ENCODE measurements around the gene EBLN1. TPM values are rescaled to one million over a fixed set of nuclear protein-coding genes. Genes with fewer than 3 reads are reported as not detected.

EBLN1 gene
- total and polyA plus RNA-seq, 4 experiments from 2014 or later: not detected

DNA sequence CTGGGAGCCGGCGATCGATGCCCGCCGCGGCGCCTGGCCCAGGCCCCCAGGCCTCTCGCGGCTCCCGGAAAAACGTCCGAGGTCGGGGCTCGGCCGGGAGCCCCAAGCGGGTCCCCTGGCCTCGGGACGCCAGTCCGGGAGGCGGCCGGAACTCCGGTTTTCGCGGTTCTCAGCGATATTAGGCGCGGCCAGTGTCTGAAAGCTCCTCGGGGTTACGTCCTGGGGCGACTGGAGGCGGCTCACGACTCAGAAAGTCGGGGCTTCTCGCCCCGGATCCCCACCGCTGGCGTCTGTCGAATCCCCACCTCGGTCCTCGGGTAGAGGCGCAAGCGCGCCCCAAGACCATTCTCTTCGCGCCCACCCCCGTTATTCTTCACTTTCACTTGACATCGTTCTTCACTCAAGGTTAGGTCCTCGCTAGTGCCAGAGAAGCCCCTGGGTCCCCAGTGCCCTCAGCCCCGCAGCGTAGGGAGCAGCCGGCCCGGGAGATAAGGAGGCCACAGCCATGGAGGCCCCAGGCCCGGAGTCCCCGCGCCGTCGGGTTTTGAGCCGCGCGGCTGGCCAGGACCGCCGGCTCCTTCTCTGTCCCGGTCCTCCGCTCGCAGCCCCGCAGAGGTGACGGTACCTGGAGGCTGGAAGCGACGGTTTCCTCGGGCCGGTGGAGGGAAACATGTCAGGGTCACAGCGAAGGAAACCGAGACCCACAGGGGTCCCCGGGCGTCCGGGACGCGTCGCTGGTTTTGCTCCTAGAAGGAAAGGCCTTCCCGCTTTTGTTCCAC lies 35.2 kb upstream of the EBLN1 start:
- H3K27me3 Mint-ChIP-seq: peaks cover 0 to 2% of the 10 kb centered on the region in 2 donors
- H3K4me3 Mint-ChIP-seq: peak overlapping the region; percentile 91 to 94 (median 93)
- H3K27me3 ChIP-seq (ENCODE audit: insufficient read depth, low read length): no peaks in the 10 kb centered on the region
- ChIA-PET POLR2A (ENCODE audit: partially characterized antibody) (interaction anchor here (1.0 to 5.6 kb wide), 16 partner anchors 11 to 359 kb away, joined by 3 to 66 read pairs (median 5); partner anchors contain the start of gene COMMD3), CTCF (ENCODE audit: partially characterized antibody) (interaction anchor here (1.2 to 2.6 kb wide), 4 partner anchors 12 to 87 kb away, joined by 3 to 14 read pairs (median 3); no protein-coding TSS in a partner anchor)
- H3K27ac Mint-ChIP-seq: peak overlapping the region; percentile 94 to 98 (median 97)
- H3K4me1 ChIP-seq (ENCODE audit: insufficient read depth, low read length): peaks cover 31% of the 10 kb centered on the region
- H3K4me3 ChIP-seq (ENCODE audit: low read length in 2 of 2): peak overlapping the region; percentile 70 to 97
- no peaks in the 10 kb centered on the region for H3K9me3 ChIP-seq (ENCODE audit: control insufficient read depth in 1 of 2, low read length in 2 of 2)
- peaks cover 8 to 46% (median 28%) of the 10 kb centered on the region in 4 donors for H3K4me1 Mint-ChIP-seq
- intact Hi-C loops (cut with micrococcal nuclease): loop anchor here (1.0 to 10.0 kb wide), 8 partner anchors 24 to 842 kb away; partner anchors contain the start of genes COMMD3, DNAJC1, MSRB2 and SKIDA1
- peaks cover 0 to 13% of the 10 kb centered on the region in 2 donors for H3K36me3 Mint-ChIP-seq
- peak overlapping the region; percentile 78 for H3K27ac ChIP-seq (ENCODE audit: low read depth, low read length)
- DNase-seq: peak; percentile 52 to 62 (median 59)
- no peaks in the 10 kb centered on the region for H3K36me3 ChIP-seq (ENCODE audit: insufficient read depth, low read length)
- H3K9me3 Mint-ChIP-seq: peaks cover 0 to 2% (median 0%) of the 10 kb centered on the region in 8 donors

DNA sequence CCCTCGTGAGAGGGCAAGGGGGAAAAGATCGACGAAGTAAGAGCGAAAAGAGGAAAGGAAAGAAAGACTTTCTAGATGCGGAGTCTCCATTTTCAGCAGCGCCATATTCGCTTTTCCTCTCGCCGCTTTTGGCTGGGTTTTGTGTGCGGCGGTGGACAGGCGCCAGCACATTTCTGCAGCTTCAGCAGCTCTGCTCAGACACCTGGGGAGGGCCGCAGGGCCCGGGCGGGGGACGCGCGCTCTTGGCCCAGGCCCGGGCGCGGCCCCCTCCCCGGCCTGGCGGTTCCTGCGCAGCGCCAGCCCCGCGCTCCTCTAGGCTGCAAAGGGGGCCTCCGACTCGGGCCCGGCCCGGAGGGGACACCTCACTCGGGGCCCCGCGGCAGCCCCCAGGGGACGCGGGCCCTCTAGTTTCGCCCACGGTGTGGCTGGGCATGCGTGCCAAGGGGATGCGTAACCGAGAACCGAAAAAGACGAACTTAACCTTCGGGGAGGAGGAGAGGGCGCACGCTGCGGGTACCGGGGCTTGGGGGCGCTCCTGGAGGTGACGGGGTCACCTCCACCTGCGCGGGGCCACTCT lies 34.5 kb upstream of the EBLN1 start:
- H3K36me3 ChIP-seq (ENCODE audit: insufficient read depth, low read length): no peaks in the 10 kb centered on the region
- peak; percentile 54 to 72 (median 66) for DNase-seq
- POLR2A ChIA-PET (ENCODE audit: partially characterized antibody): interaction anchor here (1.0 to 5.6 kb wide), 10 partner anchors 23 to 259 kb away, joined by 3 to 66 read pairs (median 4); partner anchors contain the start of gene COMMD3
- H3K9me3 ChIP-seq (ENCODE audit: control insufficient read depth in 1 of 2, low read length in 2 of 2): no peaks in the 10 kb centered on the region
- CTCF ChIA-PET (ENCODE audit: partially characterized antibody): interaction anchor here (1.2 to 2.6 kb wide), 2 partner anchors 23 to 67 kb away, joined by 3 to 14 read pairs; no protein-coding TSS in a partner anchor
- H3K27me3 ChIP-seq (ENCODE audit: insufficient read depth, low read length): no peaks in the 10 kb centered on the region
- H3K4me1 ChIP-seq (ENCODE audit: insufficient read depth, low read length): peaks cover 37% of the 10 kb centered on the region
- Mint-ChIP-seq H3K9me3 (peaks cover 0 to 2% (median 0%) of the 10 kb centered on the region in 8 donors), H3K4me1 (peaks cover 8 to 53% (median 33%) of the 10 kb centered on the region in 4 donors), H3K4me3 (peak overlapping the region; percentile 89 to 99 (median 96)), H3K27me3 (peaks cover 0 to 2% of the 10 kb centered on the region in 2 donors), H3K36me3 (peaks cover 0 to 13% of the 10 kb centered on the region in 2 donors), H3K27ac (peak overlapping the region; percentile 96 to 100 (median 98))
- intact Hi-C loops (cut with micrococcal nuclease): loop anchor here (1.0 to 10.0 kb wide), 6 partner anchors 23 to 842 kb away; partner anchors contain the start of genes MSRB2 and SKIDA1
- peak overlapping the region; percentile 70 to 97 for H3K4me3 ChIP-seq (ENCODE audit: low read length in 2 of 2)
- H3K27ac ChIP-seq (ENCODE audit: low read depth, low read length): peak overlapping the region; percentile 78

DNA sequence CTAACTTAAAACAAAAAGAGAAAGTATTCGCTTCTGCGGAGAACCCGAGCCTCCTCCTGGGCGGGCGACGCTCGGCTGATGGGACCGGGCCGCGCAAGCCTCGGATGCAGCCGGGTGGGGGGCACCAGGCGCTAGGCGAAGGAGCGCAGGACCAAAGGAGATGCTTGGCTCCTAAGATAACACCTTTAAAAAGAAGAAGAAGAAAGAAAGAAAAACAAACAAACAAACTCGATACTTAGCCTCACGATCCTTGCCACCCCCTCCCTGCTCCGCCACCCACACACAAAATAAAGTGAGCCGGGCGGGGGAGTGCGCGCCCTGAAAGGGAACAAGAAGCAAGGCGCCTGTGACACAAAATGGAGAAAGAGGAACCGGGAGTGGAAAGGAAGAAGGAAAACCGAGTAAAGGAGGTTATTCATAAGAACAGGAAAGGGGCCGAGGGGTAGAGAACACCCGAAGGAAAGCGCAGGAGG lies 34.0 kb upstream of the EBLN1 start:
- intact Hi-C loops (cut with micrococcal nuclease): loop anchor here (1.0 to 10.0 kb wide), 6 partner anchors 22 to 843 kb away; partner anchors contain the start of genes MSRB2 and SKIDA1
- peaks cover 0 to 17% of the 10 kb centered on the region in 2 donors for H3K36me3 Mint-ChIP-seq
- H3K9me3 Mint-ChIP-seq: peaks cover 0 to 2% (median 0%) of the 10 kb centered on the region in 8 donors
- peaks cover 12 to 58% (median 35%) of the 10 kb centered on the region in 4 donors for H3K4me1 Mint-ChIP-seq
- peaks cover 43% of the 10 kb centered on the region for H3K4me1 ChIP-seq (ENCODE audit: insufficient read depth, low read length)
- no peaks in the 10 kb centered on the region for H3K27me3 ChIP-seq (ENCODE audit: insufficient read depth, low read length)
- peak overlapping the region; percentile 96 to 100 (median 98) for H3K27ac Mint-ChIP-seq
- H3K9me3 ChIP-seq (ENCODE audit: control insufficient read depth in 1 of 2, low read length in 2 of 2): no peaks in the 10 kb centered on the region
- POLR2A ChIA-PET (ENCODE audit: partially characterized antibody): interaction anchor here (1.0 to 5.6 kb wide), 8 partner anchors 22 to 258 kb away, joined by 3 to 66 read pairs (median 4); partner anchors contain the start of gene COMMD3
- DNase-seq: peak; percentile 76 to 80 (median 78)
- no peaks in the 10 kb centered on the region for H3K36me3 ChIP-seq (ENCODE audit: insufficient read depth, low read length)
- H3K27ac ChIP-seq (ENCODE audit: low read depth, low read length): peak overlapping the region; percentile 78
- peak overlapping the region; percentile 89 to 99 (median 96) for H3K4me3 Mint-ChIP-seq
- peaks cover 0 to 2% of the 10 kb centered on the region in 2 donors for H3K27me3 Mint-ChIP-seq
- H3K4me3 ChIP-seq (ENCODE audit: low read length in 2 of 2): peak overlapping the region; percentile 70 to 97
- CTCF ChIA-PET (ENCODE audit: partially characterized antibody): no interaction called here

DNA sequence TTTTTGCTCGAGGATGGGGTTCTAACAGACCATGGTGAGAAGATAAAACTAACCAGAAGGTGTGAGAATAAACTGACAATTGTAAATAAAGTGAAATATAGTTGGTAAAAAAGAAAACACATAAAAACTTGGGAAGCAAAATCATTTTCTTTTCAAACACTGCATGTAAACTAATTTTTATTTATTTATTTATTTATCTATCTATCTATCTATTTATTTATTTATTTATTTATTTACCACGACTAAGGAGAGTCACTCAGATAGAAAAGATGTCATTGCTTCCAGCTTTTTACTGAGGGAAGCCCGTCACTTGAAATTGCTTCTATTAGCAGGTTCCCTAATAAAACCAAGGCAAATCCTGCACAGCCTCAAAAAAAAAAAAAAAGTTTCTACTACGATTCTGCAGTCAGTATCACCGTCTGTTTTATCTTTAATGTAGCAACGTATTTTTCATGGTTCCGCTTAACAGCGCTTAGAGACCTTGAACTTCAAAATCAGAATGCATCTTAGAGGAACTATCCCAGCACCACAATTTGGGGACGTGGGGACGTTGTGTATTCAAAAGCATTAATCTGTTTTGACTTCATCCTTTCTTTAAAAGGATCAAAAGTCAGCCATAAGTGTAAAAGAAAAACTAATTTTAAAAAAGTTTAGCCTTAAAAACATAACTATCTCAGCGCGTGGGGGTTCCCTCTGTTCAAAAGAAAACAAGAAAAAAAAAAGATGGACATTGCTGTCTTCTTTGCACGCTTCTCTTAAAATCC lies 33.3 kb upstream of the EBLN1 start:
- peaks cover 0 to 2% of the 10 kb centered on the region in 2 donors for H3K27me3 Mint-ChIP-seq
- H3K4me3 Mint-ChIP-seq: peak overlapping the region; percentile 89 to 99 (median 96)
- Histone ChIP-seq H3K4me1 (ENCODE audit: insufficient read depth, low read length) (peaks cover 50% of the 10 kb centered on the region), H3K9me3 (ENCODE audit: control insufficient read depth in 1 of 2, low read length in 2 of 2) (no peaks in the 10 kb centered on the region), H3K4me3 (ENCODE audit: low read length in 2 of 2) (peak overlapping the region; percentile 17 to 70), H3K27me3 (ENCODE audit: insufficient read depth, low read length) (no peaks in the 10 kb centered on the region), H3K36me3 (ENCODE audit: insufficient read depth, low read length) (no peaks in the 10 kb centered on the region), H3K27ac (ENCODE audit: low read depth, low read length) (peak overlapping the region; percentile 78)
- H3K27ac Mint-ChIP-seq: peak overlapping the region; percentile 96 to 100 (median 98)
- ChIA-PET CTCF (ENCODE audit: partially characterized antibody) (no interaction called here), POLR2A (ENCODE audit: partially characterized antibody) (interaction anchor here (0.7 to 5.6 kb wide), 4 partner anchors 22 to 355 kb away, joined by 5 to 66 read pairs (median 56); partner anchors contain the start of gene COMMD3)
- intact Hi-C loops (cut with micrococcal nuclease): loop anchor here (5.0 to 10.0 kb wide), 4 partner anchors 304 to 844 kb away; partner anchors contain the start of genes MSRB2 and SKIDA1
- H3K36me3 Mint-ChIP-seq: peaks cover 0 to 17% of the 10 kb centered on the region in 2 donors
- DNase-seq: peak in 1 of 5 donors; percentile 43
- peaks cover 0 to 2% (median 0%) of the 10 kb centered on the region in 8 donors for H3K9me3 Mint-ChIP-seq
- peaks cover 16 to 64% (median 40%) of the 10 kb centered on the region in 4 donors for H3K4me1 Mint-ChIP-seq

DNA sequence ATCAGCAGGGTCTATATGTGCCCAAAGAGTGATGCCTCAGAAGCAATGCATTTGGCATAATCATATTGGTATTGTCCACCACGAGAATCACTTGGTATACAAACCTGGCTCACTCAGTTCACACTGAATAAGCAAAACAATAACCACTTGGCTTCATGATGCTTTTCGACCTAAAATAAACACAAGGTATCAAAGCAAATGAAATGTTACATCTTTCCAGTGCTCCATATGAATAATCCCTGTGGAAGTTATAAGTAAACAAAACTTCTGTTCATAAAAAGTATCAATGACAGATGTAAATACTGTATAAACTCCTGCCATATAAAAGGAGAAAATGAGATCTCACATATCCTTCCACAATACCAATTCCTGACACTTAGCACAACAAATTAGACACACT lies 29.8 kb upstream of the EBLN1 start:
- Mint-ChIP-seq H3K27me3 (peaks cover 2 to 3% of the 10 kb centered on the region in 2 donors), H3K4me3 (peak overlapping the region in 1 of 8 donors; percentile 62), H3K27ac (peak overlapping the region; percentile 71 to 95 (median 82)), H3K36me3 (peaks cover 0 to 7% of the 10 kb centered on the region in 2 donors), H3K4me1 (peaks cover 11 to 53% (median 31%) of the 10 kb centered on the region in 4 donors), H3K9me3 (no peaks in the 10 kb centered on the region)
- peak overlapping the region; percentile 45 for H3K27ac ChIP-seq (ENCODE audit: low read depth, low read length)
- no peaks in the 10 kb centered on the region for H3K36me3 ChIP-seq (ENCODE audit: insufficient read depth, low read length)
- H3K4me3 ChIP-seq (ENCODE audit: low read length in 2 of 2): no peak overlapping the region
- H3K4me1 ChIP-seq (ENCODE audit: insufficient read depth, low read length): peaks cover 29% of the 10 kb centered on the region
- ChIA-PET POLR2A (ENCODE audit: partially characterized antibody) (interaction anchor here (1.0 to 5.1 kb wide), 2 partner anchors 18 to 189 kb away, joined by 3 to 27 read pairs; no protein-coding TSS in a partner anchor), CTCF (ENCODE audit: partially characterized antibody) (interaction anchor here (0.6 kb wide), 1 partner anchor 737 kb away, joined by 3 read pairs; no protein-coding TSS in a partner anchor)
- no peak for DNase-seq
- intact Hi-C loops (cut with micrococcal nuclease): loop anchor here (1.0 kb wide), 1 partner anchor 18 kb away; no protein-coding TSS in a partner anchor
- no peaks in the 10 kb centered on the region for H3K9me3 ChIP-seq (ENCODE audit: control insufficient read depth in 1 of 2, low read length in 2 of 2)
- no peaks in the 10 kb centered on the region for H3K27me3 ChIP-seq (ENCODE audit: insufficient read depth, low read length)

Measured in CD4-positive, alpha-beta memory T cell (primary cell).